AG09309 (cell line): Measurements from ENCODE around the gene SEMA4G.

Source experiments
- DNase-seq: peaks from one replicate; pipeline ENCODE4 v3.0.0-alpha.2; 2010; ENCODE audit warnings: low read depth
- H3K4me3 ChIP-seq: 2 replicates; pipeline ENCODE4 v1.5.1; 2011; ENCODE audit warnings: mild to moderate bottlenecking, low read depth, low read length, moderate library complexity; ENCODE audit not compliant: control insufficient read depth
- CTCF ChIP-seq: IDR thresholded peaks from 2 replicates; pipeline ENCODE4 v1.5.1; 2011; ENCODE audit warnings: mild to moderate bottlenecking, low read depth, low read length, inconsistent platforms; ENCODE audit not compliant: insufficient read depth, control insufficient read depth; ENCODE audit errors: missing control alignments

The SEMA4G gene

GRCh38 chr10:100993986-100994708 is 24.8 kb downstream of the SEMA4G start:
- peak; percentile 73 for TF ChIP-seq CTCF
- DNase-seq = no peak
- no peak overlapping the region for H3K4me3 ChIP-seq

GRCh38 chr10:100995181-100995580 is 25.9 kb downstream of the SEMA4G start:
- H3K4me3 ChIP-seq = no peak overlapping the region
- DNase-seq = no peak
- TF ChIP-seq CTCF = no peak

- no peak for DNase-seq
- H3K4me3 ChIP-seq = peak overlapping the region; percentile 85
- no peak for TF ChIP-seq CTCF
These were observed 27.5 kb downstream of the SEMA4G start for GRCh38 chr10:100996678-100997359.

- TF ChIP-seq CTCF = peak; percentile 96
- H3K4me3 ChIP-seq = peak overlapping the region; percentile 85
- DNase-seq = peak; percentile 37
These were observed 28.3 kb downstream of the SEMA4G start for GRCh38 chr10:100997360-100998182.

GRCh38 chr10:100998183-100998990 is 29.1 kb downstream of the SEMA4G start:
- TF ChIP-seq CTCF = no peak
- peak; percentile 32 for DNase-seq
- H3K4me3 ChIP-seq = peak overlapping the region; percentile 85
